IMR-90 (cell line): Measurements from ENCODE around the gene SIGLEC11.

ENCODE experiments used
- CEBPB ChIP-seq: IDR thresholded peaks from 2 replicates; pipeline ENCODE4 v1.6.1; 2012; ENCODE audit warnings: low read depth, low read length, improper control_type of control experiment
- FOS ChIP-seq: fragments of 150-350 bp; IDR thresholded peaks from 2 replicates; pipeline ENCODE4 v1.6.1; 2016; ENCODE audit warnings: low read depth, low read length
- MAFK ChIP-seq: IDR thresholded peaks from 2 replicates; pipeline ENCODE4 v1.6.1; 2012; ENCODE audit warnings: low read depth, low read length, improper control_type of control experiment
- POLR2A ChIP-seq: IDR thresholded peaks from 2 replicates; pipeline ENCODE4 v1.6.1; 2012; ENCODE audit warnings: mild to moderate bottlenecking, low read depth, low read length
- RFX5 ChIP-seq: IDR thresholded peaks from 2 replicates; pipeline ENCODE4 v1.8.0; 2012; ENCODE audit warnings: low read depth, mild to moderate bottlenecking, low read length, moderate library complexity
- TF ChIP-seq, protein P1 (sequence below): conservative IDR thresholded peaks from 2 replicates; pipeline ENCODE4 v1.5.1; 2012; ENCODE audit warnings: mild to moderate bottlenecking, low read depth, low read length, improper control_type of control experiment
- TF ChIP-seq, protein P2 (sequence below): fragments of 150-350 bp; IDR thresholded peaks from 2 replicates; pipeline ENCODE4 v1.6.1; 2016; ENCODE audit warnings: low read depth, mild to moderate bottlenecking, low read length, moderate library complexity, borderline replicate concordance

DNA sequence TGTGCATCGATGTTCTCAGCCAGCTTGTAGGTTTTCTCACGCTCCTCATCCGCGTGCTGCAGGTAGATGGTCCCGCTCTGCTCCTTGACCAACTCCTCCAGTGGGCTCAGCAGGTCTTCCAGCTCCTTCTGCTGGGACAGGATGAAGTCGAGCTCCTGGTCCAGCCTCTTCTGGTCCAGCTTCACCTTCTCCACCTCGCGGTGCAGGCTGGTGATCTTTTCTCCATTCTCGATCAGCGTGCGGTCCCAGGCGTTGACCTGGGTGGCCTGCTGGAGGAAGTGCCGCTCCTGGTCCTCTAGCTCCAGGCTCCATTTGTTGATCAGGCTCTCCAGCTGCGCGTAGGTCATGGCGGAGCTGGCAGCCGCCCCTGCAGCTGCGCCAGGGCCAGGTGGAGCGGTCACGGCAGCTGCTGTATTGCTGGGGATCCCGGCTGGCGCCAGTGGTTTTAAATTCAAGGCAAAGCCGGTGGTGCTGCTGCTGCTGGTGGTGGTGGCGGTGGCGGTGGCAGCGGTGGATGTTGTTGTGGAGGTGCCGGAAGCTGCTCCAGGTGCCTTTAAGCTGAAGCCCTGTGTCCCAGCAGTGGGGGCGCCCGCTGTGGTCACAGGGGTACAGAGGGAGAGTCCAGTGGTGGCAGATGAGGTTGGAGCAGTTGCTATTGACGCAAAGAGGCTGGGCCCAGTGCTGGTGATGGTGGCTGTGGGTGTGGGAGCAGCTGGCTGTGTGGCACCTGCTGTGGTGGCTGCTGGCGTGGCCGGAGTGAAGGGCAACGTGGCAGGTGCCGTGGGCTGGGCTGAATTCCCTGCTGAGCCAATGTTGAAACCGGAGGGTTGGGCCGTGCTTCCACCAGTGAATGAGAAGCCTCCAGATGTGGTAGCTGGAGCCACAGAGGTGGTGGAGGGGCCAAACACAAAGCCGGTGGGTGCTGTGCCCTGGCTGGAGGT is 52.2 kb downstream of the SIGLEC11 start:
- TF ChIP-seq MAFK (no peak), POLR2A (no peak), RFX5 (no peak), CEBPB (no peak), FOS (no peak)
- TF ChIP-seq, protein P1, sequence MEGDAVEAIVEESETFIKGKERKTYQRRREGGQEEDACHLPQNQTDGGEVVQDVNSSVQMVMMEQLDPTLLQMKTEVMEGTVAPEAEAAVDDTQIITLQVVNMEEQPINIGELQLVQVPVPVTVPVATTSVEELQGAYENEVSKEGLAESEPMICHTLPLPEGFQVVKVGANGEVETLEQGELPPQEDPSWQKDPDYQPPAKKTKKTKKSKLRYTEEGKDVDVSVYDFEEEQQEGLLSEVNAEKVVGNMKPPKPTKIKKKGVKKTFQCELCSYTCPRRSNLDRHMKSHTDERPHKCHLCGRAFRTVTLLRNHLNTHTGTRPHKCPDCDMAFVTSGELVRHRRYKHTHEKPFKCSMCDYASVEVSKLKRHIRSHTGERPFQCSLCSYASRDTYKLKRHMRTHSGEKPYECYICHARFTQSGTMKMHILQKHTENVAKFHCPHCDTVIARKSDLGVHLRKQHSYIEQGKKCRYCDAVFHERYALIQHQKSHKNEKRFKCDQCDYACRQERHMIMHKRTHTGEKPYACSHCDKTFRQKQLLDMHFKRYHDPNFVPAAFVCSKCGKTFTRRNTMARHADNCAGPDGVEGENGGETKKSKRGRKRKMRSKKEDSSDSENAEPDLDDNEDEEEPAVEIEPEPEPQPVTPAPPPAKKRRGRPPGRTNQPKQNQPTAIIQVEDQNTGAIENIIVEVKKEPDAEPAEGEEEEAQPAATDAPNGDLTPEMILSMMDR, result no peak
- TF ChIP-seq, protein P2, sequence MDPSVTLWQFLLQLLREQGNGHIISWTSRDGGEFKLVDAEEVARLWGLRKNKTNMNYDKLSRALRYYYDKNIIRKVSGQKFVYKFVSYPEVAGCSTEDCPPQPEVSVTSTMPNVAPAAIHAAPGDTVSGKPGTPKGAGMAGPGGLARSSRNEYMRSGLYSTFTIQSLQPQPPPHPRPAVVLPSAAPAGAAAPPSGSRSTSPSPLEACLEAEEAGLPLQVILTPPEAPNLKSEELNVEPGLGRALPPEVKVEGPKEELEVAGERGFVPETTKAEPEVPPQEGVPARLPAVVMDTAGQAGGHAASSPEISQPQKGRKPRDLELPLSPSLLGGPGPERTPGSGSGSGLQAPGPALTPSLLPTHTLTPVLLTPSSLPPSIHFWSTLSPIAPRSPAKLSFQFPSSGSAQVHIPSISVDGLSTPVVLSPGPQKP, result no peak
